GM12874 (cell line): ENCODE data around the gene GRIA1.

Source experiments
- TF ChIP-seq, protein P1 (sequence below): IDR thresholded peaks from 2 replicates; pipeline ENCODE4 v1.5.1; 2011; ENCODE audit warnings: low read depth, mild to moderate bottlenecking, control low read depth, low read length, moderate library complexity; ENCODE audit not compliant: insufficient read depth

GRIA1 gene

DNA sequence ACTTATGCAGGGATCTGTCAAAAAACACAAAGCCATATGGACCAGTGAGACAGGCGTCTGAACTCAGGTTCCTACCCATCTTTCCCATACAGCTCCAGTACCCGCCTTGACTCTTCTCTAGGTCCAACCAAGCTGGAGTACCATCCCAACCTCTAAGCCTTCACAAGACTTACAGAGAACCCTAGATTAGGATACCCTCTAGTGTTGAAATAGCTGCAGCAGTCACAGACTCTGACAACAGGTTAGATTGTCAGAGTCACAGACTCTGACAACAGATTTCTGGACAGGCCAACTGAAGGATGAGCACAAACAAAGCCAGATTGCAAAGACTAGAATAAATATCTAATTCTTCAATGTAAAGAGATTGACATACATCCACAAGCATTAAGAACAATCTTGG lies 266.1 kb downstream of the GRIA1 start:
- TF ChIP-seq, protein P1, sequence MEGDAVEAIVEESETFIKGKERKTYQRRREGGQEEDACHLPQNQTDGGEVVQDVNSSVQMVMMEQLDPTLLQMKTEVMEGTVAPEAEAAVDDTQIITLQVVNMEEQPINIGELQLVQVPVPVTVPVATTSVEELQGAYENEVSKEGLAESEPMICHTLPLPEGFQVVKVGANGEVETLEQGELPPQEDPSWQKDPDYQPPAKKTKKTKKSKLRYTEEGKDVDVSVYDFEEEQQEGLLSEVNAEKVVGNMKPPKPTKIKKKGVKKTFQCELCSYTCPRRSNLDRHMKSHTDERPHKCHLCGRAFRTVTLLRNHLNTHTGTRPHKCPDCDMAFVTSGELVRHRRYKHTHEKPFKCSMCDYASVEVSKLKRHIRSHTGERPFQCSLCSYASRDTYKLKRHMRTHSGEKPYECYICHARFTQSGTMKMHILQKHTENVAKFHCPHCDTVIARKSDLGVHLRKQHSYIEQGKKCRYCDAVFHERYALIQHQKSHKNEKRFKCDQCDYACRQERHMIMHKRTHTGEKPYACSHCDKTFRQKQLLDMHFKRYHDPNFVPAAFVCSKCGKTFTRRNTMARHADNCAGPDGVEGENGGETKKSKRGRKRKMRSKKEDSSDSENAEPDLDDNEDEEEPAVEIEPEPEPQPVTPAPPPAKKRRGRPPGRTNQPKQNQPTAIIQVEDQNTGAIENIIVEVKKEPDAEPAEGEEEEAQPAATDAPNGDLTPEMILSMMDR, result no peak

DNA sequence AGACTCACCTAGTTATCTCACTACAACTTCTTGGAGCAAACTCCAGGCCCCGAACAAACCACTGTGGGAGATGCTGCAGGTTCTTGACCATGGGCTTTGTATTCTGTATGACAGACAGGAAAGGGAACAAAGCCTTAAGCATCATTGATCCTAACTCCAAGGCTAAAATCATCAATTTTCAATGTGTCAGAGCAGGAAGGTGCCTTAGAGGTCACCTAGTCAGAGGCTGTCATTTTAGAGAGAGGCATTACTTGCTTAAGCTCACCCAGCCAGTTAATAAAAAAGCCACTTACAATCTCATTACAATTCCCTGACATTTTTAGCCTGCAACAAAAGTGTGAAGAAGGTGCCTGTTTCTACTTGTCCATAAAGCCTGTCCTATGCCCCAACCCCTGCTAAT lies 275.5 kb downstream of the GRIA1 start:
- TF ChIP-seq, protein P1, result no peak

- TF ChIP-seq, protein P1, result no peak
These were observed 277.0 kb downstream of the GRIA1 start for GRCh38 chr5:153767221-153768188.

GRCh38 chr5:153770066-153770465 lies 279.6 kb downstream of the GRIA1 start:
- TF ChIP-seq, protein P1, result no peak

DNA sequence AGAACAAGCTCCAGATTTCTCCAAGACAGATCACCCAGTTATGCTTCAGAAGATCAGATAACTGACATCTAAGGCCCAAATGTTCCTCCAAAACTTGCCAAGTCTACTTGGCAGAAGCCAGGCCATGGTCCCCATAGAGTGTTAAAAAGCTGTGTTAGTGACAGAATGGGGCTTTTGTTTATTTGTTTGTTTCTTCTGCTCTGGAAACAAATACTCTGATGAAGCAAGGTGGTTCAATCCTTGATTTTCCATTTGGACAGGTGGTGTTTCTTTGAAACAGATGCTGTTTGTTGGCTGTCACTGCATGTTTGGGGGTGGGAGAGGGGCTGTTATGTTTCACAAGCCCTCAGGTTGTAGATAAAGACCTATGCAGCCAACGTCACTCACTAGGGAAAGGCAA lies 284.2 kb downstream of the GRIA1 start:
- TF ChIP-seq, protein P1, result no peak

- TF ChIP-seq, protein P1, result no peak
These were observed 285.5 kb downstream of the GRIA1 start for GRCh38 chr5:153775923-153776322.

DNA sequence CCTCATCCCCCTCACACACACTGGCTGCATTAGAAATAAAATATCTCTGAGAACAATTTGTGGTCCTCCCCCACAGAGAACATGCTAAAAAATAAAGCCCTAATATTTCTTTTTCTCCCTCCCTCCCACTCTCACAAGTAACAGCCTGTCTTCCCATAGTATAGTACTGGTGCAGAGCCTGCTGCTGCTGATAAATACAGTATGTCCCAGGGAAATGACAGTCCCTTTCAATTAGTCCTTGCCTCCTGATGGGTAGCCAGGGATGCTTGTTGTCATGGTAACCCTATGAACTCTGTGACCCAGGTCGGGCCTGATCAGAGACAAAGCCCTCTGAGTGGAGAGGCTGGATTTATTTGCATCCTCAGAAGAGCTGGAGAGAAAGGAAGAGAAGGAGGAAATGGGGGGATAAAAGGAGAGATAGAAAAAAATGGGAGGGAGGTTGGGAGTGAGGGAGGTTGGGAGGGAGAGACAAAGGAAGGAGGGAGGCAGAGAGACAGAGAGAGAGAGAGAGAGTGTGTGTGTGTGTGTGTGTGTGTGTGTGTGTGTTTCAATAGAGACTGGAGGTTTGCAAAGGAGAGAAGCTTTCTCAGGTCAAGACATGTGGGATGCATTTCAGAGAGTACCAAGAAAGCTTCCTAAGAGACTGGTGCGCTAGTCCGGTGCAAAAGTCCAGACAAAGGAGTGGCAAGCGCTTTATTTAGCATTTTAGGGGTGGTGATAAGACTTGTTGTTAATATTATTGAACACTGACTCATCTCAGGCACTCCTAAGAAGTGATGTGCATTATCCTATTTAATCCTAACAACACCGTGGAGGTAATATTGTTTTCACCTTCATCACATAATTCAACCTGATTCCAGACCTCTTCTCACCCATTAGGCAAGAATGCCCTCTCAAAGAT lies 287.5 kb downstream of the GRIA1 start:
- TF ChIP-seq, protein P1, result no peak
